DOHH2 (cell line): ENCODE data around the gene MROH9.

Source experiments
- CTCF ChIP-seq: fragments of 200-600 bp; sonication (generic); IDR thresholded peaks from one replicate; pipeline ENCODE4 v1.5.1; 2014; ENCODE audit warnings: antibody characterized with exemption, mild to moderate bottlenecking, low read depth, low read length; ENCODE audit not compliant: poor library complexity, severe bottlenecking
- EZH2phosphoT487 ChIP-seq: fragments of 200-600 bp; sonication (generic); IDR thresholded peaks from 2 replicates; pipeline ENCODE4 v1.6.1; 2017; ENCODE audit warnings: borderline replicate concordance, mild to moderate bottlenecking, antibody characterized with exemption, low read length, moderate library complexity, mixed read lengths

GRCh38 chr1:171081763-171082201 lies 146.4 kb downstream of the MROH9 start:
- TF ChIP-seq CTCF = no peak
- TF ChIP-seq EZH2phosphoT487 = no peak
